ENCODE data around the gene GRID2. TPM values are rescaled to one million over a fixed set of nuclear protein-coding genes. Genes with fewer than 3 reads are reported as not detected.

The GRID2 gene
- total and polyA plus RNA-seq, 4 donors = under 0.01 to 0.02 TPM; not detected in 2

DNA sequence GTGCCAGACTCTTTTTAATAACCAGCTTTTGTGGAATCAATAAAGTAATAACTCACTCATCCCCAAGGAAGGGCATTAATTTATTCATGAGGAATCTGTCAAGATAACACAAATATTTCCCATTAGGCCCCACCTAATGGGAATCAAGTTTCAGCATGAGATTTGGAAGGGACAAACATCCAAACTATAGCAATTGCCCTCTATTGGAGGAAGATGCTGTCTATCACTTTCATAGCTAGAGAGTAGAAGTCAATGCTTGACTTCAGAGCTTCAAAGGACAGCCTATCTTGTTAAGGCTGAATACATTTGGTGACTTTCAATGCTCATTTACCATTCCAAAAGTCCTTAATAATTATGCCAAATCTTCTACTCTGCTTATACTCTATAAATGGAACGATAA, 1439.9 kb downstream of the GRID2 start:
- Histone ChIP-seq H3K9ac (ENCODE audit: low read depth in 1 of 2, low read length in 2 of 2) (no peak overlapping the region), H3K4me3 (ENCODE audit: low read depth in 1 of 3, low read length in 3 of 3) (no peak overlapping the region), H3K9me3 (ENCODE audit: control insufficient read depth in 4 of 4, low read length in 3 of 4) (no peaks in the 10 kb centered on the region), H3K27ac (ENCODE audit: low read depth in 1 of 2, low read length in 2 of 2) (no peak overlapping the region), H3K36me3 (ENCODE audit: control insufficient read depth in 4 of 4, insufficient read depth in 3 of 4, low read depth in 1 of 4, low read length in 3 of 4) (no peaks in the 10 kb centered on the region), H3K27me3 (ENCODE audit: control insufficient read depth in 4 of 4, insufficient read depth in 4 of 4, low read length in 3 of 4) (no peaks in the 10 kb centered on the region), H3K4me1 (ENCODE audit: control insufficient read depth in 4 of 4, insufficient read depth in 4 of 4, low read length in 3 of 4) (no peaks in the 10 kb centered on the region)
- TF ChIP-seq MAX (IDR thresholded peaks at IDR 0.05) = no peak
- no peak for TF ChIP-seq HNF4G (IDR thresholded peaks at IDR 0.05)
- TF ChIP-seq, protein P1, sequence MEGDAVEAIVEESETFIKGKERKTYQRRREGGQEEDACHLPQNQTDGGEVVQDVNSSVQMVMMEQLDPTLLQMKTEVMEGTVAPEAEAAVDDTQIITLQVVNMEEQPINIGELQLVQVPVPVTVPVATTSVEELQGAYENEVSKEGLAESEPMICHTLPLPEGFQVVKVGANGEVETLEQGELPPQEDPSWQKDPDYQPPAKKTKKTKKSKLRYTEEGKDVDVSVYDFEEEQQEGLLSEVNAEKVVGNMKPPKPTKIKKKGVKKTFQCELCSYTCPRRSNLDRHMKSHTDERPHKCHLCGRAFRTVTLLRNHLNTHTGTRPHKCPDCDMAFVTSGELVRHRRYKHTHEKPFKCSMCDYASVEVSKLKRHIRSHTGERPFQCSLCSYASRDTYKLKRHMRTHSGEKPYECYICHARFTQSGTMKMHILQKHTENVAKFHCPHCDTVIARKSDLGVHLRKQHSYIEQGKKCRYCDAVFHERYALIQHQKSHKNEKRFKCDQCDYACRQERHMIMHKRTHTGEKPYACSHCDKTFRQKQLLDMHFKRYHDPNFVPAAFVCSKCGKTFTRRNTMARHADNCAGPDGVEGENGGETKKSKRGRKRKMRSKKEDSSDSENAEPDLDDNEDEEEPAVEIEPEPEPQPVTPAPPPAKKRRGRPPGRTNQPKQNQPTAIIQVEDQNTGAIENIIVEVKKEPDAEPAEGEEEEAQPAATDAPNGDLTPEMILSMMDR (IDR thresholded peaks at IDR 0.05; ENCODE audit: low read depth, low read length, missing input control) = no peak
- no peak for TF ChIP-seq FOXA1 (IDR thresholded peaks at IDR 0.05)
- TF ChIP-seq RXRA (IDR thresholded peaks at IDR 0.05) = no peak
- TF ChIP-seq, protein P2, sequence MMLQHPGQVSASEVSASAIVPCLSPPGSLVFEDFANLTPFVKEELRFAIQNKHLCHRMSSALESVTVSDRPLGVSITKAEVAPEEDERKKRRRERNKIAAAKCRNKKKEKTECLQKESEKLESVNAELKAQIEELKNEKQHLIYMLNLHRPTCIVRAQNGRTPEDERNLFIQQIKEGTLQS (IDR thresholded peaks at IDR 0.05) = no peak
- DNase-seq (ENCODE audit: low spot score) = no peak
- WGBS = 95% methylated on average over 1 of the region's 1 CpG

- TF ChIP-seq YY1 (IDR thresholded peaks at IDR 0.05) (no peak), TAF1 (conservative IDR thresholded peaks at IDR 0.05) (no peak), REST (IDR thresholded peaks at IDR 0.05) (no peak), NR2F2 (IDR thresholded peaks at IDR 0.05) (no peak), SP1 (IDR thresholded peaks at IDR 0.05) (no peak), HNF4A (conservative IDR thresholded peaks at IDR 0.05) (no peak), RAD21 (IDR thresholded peaks at IDR 0.05) (no peak), RXRA (IDR thresholded peaks at IDR 0.05) (no peak), GABPA (IDR thresholded peaks at IDR 0.05 in 1 of 2, conservative IDR thresholded peaks at IDR 0.05 in 1 of 2) (no peak), FOXA1 (IDR thresholded peaks at IDR 0.05) (no peak), MAX (IDR thresholded peaks at IDR 0.05) (no peak)
- TF ChIP-seq, protein P2 (IDR thresholded peaks at IDR 0.05) = no peak
- TF ChIP-seq, protein P1 (IDR thresholded peaks at IDR 0.05; ENCODE audit: low read depth, low read length, missing input control) = no peak
- TF ChIP-seq, protein P3, sequence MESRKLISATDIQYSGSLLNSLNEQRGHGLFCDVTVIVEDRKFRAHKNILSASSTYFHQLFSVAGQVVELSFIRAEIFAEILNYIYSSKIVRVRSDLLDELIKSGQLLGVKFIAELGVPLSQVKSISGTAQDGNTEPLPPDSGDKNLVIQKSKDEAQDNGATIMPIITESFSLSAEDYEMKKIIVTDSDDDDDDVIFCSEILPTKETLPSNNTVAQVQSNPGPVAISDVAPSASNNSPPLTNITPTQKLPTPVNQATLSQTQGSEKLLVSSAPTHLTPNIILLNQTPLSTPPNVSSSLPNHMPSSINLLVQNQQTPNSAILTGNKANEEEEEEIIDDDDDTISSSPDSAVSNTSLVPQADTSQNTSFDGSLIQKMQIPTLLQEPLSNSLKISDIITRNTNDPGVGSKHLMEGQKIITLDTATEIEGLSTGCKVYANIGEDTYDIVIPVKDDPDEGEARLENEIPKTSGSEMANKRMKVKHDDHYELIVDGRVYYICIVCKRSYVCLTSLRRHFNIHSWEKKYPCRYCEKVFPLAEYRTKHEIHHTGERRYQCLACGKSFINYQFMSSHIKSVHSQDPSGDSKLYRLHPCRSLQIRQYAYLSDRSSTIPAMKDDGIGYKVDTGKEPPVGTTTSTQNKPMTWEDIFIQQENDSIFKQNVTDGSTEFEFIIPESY (IDR thresholded peaks at IDR 0.05) = no peak
These were observed 1441.2 kb downstream of the GRID2 start for GRCh38 chr4:93744961-93745360.

More at GRCh38 chr4:93744961-93745360, 1441.2 kb downstream of the GRID2 start:
- 44% methylated on average over 2 of the region's 2 CpGs for WGBS
- Histone ChIP-seq H3K9ac (ENCODE audit: low read depth in 1 of 2, low read length in 2 of 2) (no peak overlapping the region), H3K27me3 (ENCODE audit: control insufficient read depth in 4 of 4, insufficient read depth in 4 of 4, low read length in 3 of 4) (no peaks in the 10 kb centered on the region), H3K4me3 (ENCODE audit: low read depth in 1 of 3, low read length in 3 of 3) (no peak overlapping the region), H3K27ac (ENCODE audit: low read depth in 1 of 2, low read length in 2 of 2) (no peak overlapping the region), H3K9me3 (ENCODE audit: control insufficient read depth in 4 of 4, low read length in 3 of 4) (no peaks in the 10 kb centered on the region), H3K36me3 (ENCODE audit: control insufficient read depth in 4 of 4, insufficient read depth in 3 of 4, low read depth in 1 of 4, low read length in 3 of 4) (no peaks in the 10 kb centered on the region), H3K4me1 (ENCODE audit: control insufficient read depth in 4 of 4, insufficient read depth in 4 of 4, low read length in 3 of 4) (no peaks in the 10 kb centered on the region)
- DNase-seq (ENCODE audit: low spot score) = no peak

Data from liver (tissue), 9 donors.